ENCODE data around the gene STT3B.

STT3B gene

GRCh38 chr3:31659246-31659645 lies 126.5 kb downstream of the STT3B start:
- no peak for DNase-seq

DNA sequence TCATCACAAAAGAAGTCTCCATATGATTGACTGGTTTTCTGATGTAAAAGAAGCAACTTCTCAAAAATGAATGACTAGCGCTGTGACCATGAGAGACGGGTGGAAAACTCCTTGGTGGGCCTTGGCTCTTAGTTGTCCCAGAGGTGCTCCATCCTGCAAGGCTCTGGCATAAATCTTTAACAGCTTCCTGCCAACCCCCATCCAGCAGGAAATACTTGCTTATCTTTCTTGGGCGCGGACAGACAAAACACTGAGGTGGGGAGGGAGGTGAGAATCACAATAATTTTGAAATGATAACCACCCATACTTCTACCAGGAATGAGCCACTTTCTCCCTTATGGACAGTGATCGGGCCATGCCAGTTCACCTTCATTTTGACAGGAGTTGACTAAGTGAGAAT lies 128.6 kb downstream of the STT3B start:
- DNase-seq: no peak

DNA sequence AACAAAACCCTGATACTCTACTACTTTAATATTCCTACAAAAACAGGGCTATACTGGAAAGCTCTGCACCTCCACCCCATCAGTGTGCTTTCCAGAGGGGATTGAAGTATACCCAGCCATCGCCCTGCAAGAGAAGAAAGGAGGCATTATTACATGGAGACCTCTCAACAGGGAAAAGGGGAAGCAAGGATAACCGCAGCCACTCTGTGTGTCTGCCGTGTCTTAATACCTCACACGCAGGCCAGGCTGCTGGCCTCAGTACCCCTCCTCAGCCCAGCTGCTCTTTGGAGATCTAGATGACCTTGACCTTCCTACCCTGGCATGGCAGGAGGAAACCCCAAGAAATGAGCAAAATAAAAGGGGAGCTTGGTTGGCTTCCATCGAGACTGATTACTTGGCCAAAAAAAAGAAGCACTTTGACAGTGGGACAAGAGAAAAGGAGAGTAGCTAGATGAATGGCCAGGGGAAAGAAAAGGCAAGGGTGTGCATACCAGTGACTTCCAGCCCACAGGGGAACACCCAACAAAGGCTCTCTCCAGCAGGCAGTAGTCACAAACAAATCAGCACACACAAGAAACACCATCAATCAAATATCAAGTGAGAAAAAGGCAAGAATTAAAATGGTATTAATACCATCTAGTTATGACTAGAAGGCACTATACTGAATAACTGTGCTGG lies 129.4 kb downstream of the STT3B start:
- DNase-seq: no peak

- no peak for DNase-seq
Observed at GRCh38 chr3:31664031-31664430, 131.3 kb downstream of the STT3B start.

- no peak for DNase-seq
Observed at GRCh38 chr3:31667582-31667981, 134.9 kb downstream of the STT3B start.

GRCh38 chr3:31668242-31668641 lies 135.5 kb downstream of the STT3B start:
- no peak for DNase-seq

- no peak for DNase-seq
Observed at GRCh38 chr3:31670136-31670535, 137.4 kb downstream of the STT3B start.

- no peak for DNase-seq
Observed at GRCh38 chr3:31670722-31671121, 138.0 kb downstream of the STT3B start.

DNA sequence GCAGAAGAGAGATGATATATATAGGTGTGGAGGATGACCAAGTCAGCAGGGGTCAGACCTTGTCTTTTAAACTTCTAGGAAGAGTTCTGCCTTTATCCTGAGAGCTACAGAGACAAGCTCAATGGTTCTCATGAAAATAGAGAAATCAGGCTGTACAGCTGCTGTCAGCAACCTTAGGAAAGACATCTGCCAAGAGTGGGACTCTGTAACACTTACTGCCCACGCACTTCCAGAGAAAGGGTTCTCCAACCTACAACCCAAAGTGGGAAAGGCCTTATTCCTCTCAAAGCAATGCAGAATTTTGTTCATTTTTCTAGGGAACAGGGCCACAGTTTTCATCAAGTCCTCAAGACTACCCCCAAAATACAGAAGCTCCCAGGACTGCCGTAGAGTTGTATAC lies 138.7 kb downstream of the STT3B start:
- no peak for DNase-seq

- no peak for DNase-seq
Observed at GRCh38 chr3:31671976-31672375, 139.3 kb downstream of the STT3B start.

DNA sequence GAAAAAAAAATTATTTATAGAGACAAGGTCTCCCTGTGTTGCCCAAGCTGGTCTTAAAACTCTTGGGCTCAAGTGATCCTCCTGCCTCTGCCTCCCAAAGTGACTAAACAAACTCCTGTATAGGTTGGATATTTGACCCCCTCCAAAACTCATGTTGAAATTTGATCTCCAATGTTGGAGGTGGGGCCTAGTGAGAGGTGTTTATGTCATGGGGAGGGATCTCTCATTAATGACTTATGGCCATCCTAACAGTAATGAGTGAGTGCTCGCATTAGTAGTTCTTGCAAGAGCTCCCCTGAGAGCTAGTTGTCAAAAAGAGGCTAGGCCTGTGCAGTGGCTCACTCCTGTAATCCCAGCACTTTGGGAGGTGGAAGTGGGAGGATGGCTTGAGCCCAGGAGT lies 141.2 kb downstream of the STT3B start:
- DNase-seq: no peak

GRCh38 chr3:31676556-31676955 lies 143.8 kb downstream of the STT3B start:
- no peak for DNase-seq

GRCh38 chr3:31680072-31680870 lies 147.5 kb downstream of the STT3B start:
- DNase-seq: no peak
